Keratinocyte (primary cell): ENCODE results near the gene PARD3. TPM values are rescaled to one million over a fixed set of nuclear protein-coding genes. Genes with fewer than 3 reads are reported as not detected.

Experiments used
- DNase-seq: peaks from one replicate; pipeline ENCODE4 v3.0.0-alpha.2; 2011; ENCODE audit warnings: low read depth, missing footprints, low spot score
- FAIRE-seq: peaks from 2 replicates; lab custom pipeline; 2011; peaks lifted over from hg19 to GRCh38; lab: Jason Lieb, UNC
- H2AFZ ChIP-seq: 2 replicates; pipeline ENCODE4 v1.6.0; 2012; ENCODE audit warnings: low read length, control low read depth, inconsistent platforms; ENCODE audit not compliant: control insufficient read depth
- H3K27ac ChIP-seq: 2 replicates; pipeline ENCODE4 v1.5.1; 2011; ENCODE audit warnings: low read length; ENCODE audit not compliant: control insufficient read depth, insufficient read depth
- H3K27me3 ChIP-seq: 3 replicates; pipeline ENCODE4 v1.6.0; 2011; ENCODE audit warnings: low read length; ENCODE audit not compliant: control insufficient read depth, insufficient read depth; ENCODE audit errors: extremely low read depth
- H3K36me3 ChIP-seq, 2 experiments: 2 replicates in 1 of 2; 3 replicates in 1 of 2; pipeline ENCODE4 v1.5.1; 2011; ENCODE audit warnings: low read length in 2 of 2, mild to moderate bottlenecking in 1 of 2; ENCODE audit not compliant: control insufficient read depth in 2 of 2, insufficient read depth in 2 of 2; ENCODE audit errors: extremely low read depth in 1 of 2
- H3K4me1 ChIP-seq: 3 replicates; pipeline ENCODE4 v1.5.1; 2011; ENCODE audit warnings: low read length; ENCODE audit not compliant: control insufficient read depth, insufficient read depth; ENCODE audit errors: extremely low read depth
- H3K4me2 ChIP-seq: 3 replicates; pipeline ENCODE4 v1.6.0; 2011; ENCODE audit warnings: low read depth, low read length; ENCODE audit not compliant: control insufficient read depth, insufficient read depth; ENCODE audit errors: extremely low read depth
- H3K4me3 ChIP-seq, 3 experiments: fragments of 200-600 bp in 1 of 3; sonication (generic) in 1 of 3; 2 replicates in 2 of 3; 3 replicates in 1 of 3; pipeline ENCODE4 v1.5.1; 2011 to 2016; ENCODE audit warnings: low read length in 3 of 3, mild to moderate bottlenecking in 3 of 3, control low read depth in 2 of 3, inconsistent platforms in 1 of 3, low read depth in 1 of 3, mixed read lengths in 1 of 3, mixed run types in 1 of 3, moderate library complexity in 1 of 3; ENCODE audit not compliant: control insufficient read depth in 2 of 3, insufficient read depth in 2 of 3; ENCODE audit errors: extremely low read depth in 1 of 3
- H3K79me2 ChIP-seq: 2 replicates; pipeline ENCODE4 v1.6.0; 2012; ENCODE audit warnings: low read length; ENCODE audit not compliant: control insufficient read depth, insufficient read depth
- H3K9ac ChIP-seq: 3 replicates; pipeline ENCODE4 v1.6.0; 2011; ENCODE audit warnings: low read length; ENCODE audit not compliant: control insufficient read depth, insufficient read depth; ENCODE audit errors: extremely low read depth
- H3K9me1 ChIP-seq: 3 replicates; pipeline ENCODE4 v1.6.0; 2011; ENCODE audit warnings: low read length; ENCODE audit not compliant: control insufficient read depth, insufficient read depth; ENCODE audit errors: extremely low read depth
- H3K9me3 ChIP-seq: 2 replicates; pipeline ENCODE4 v1.5.1; 2012; ENCODE audit warnings: low read depth, low read length; ENCODE audit not compliant: control insufficient read depth
- H4K20me1 ChIP-seq: 3 replicates; pipeline ENCODE4 v1.6.0; 2011; ENCODE audit warnings: low read length; ENCODE audit not compliant: control insufficient read depth, insufficient read depth; ENCODE audit errors: extremely low read depth
- EZH2 ChIP-seq: IDR thresholded peaks from one replicate; pipeline ENCODE4 v1.6.1; 2012; ENCODE audit warnings: inconsistent platforms, mild to moderate bottlenecking, low read length, moderate library complexity
- dilution Hi-C: fragments of 300-500 bp; cut with MboI; formaldehyde crosslinking; loops from one replicate; pipeline ENCODE4 v1.7.0; 2020; ENCODE audit warnings: low sequenced_read_pairs; ENCODE audit not compliant: extremely low pct_ligation_motif_present
- polyA plus RNA-seq, 5 experiments: library from polyadenylated mRNA; depleted of rRNA in 3 of 5; stranded (reverse) in 3 of 5; stranded (forward) in 1 of 5; unstranded in 1 of 5; fragments of >200 nt; gene quantifications; 1 replicate in 1 of 5; 2 replicates in 3 of 5; 3 replicates in 1 of 5; pipeline versions ENCODE4 v1.2.1 to v1.2.3, GENCODE V29; 2011 to 2012; ENCODE audit warnings: missing spikeins in 2 of 5, low read depth in 1 of 5, low replicate concordance in 1 of 5
- TF ChIP-seq, protein P1 (sequence below), 3 experiments: IDR thresholded peaks in 1 of 3; conservative IDR thresholded peaks in 1 of 3; optimal IDR thresholded peaks in 1 of 3; 2 replicates in 2 of 3; 3 replicates in 1 of 3; pipeline versions ENCODE3 to v1.5.1; 2011; ENCODE audit warnings: low read length in 3 of 3, mild to moderate bottlenecking in 3 of 3, moderate library complexity in 2 of 3, control low read depth in 1 of 3, inconsistent platforms in 1 of 3; ENCODE audit not compliant: insufficient read depth in 2 of 3; ENCODE audit errors: extremely low read depth in 1 of 3

The PARD3 gene
- polyA plus RNA-seq, 1 donor (not counting 4 experiments of a cell fraction or from before 2014, with no cell fraction given): 46.4 TPM

DNA sequence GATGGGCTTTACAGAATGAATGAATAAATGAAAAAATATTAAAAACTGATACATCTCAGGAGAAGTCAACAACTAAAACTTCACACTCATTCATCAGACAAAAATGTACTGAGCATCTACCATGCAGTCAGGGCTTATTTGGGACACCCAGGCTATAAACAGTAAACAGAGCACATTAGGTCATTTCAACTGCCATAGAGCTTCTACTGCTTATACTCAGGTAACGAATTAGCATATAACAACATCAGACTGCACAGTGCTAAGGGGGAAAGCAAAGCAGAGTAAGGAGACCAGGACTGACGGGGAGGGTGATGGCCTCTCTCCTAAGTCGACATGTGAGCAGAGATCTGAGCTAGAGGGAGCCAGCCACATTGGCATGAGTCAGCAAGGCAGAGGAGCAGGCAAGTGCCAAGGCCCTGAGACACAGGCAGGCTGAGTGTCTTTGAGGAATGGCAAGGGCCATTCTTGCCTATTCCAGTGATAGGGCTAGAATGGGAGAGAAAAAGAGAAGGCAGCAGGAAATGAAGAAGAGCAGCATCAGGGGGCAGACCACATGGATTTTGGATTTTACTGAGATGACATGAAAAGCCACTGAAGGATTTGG lies 528.9 kb downstream of the PARD3 start:
- Histone ChIP-seq H3K4me2 (no peak overlapping the region), H4K20me1 (no peaks in the 10 kb centered on the region), H3K9me1 (no peaks in the 10 kb centered on the region), H3K4me1 (peaks cover 24% of the 10 kb centered on the region), H3K9ac (no peak overlapping the region), H3K27ac (no peak overlapping the region), H3K27me3 (no peaks in the 10 kb centered on the region), H3K9me3 (no peaks in the 10 kb centered on the region), H2AFZ (peak overlapping the region; percentile 51), H3K36me3 (no peaks in the 10 kb centered on the region), H3K4me3 (no peak overlapping the region), H3K79me2 (no peaks in the 10 kb centered on the region)
- no peak for DNase-seq
- FAIRE-seq: peak; percentile 90
- no peak for TF ChIP-seq EZH2
- TF ChIP-seq, protein P1, sequence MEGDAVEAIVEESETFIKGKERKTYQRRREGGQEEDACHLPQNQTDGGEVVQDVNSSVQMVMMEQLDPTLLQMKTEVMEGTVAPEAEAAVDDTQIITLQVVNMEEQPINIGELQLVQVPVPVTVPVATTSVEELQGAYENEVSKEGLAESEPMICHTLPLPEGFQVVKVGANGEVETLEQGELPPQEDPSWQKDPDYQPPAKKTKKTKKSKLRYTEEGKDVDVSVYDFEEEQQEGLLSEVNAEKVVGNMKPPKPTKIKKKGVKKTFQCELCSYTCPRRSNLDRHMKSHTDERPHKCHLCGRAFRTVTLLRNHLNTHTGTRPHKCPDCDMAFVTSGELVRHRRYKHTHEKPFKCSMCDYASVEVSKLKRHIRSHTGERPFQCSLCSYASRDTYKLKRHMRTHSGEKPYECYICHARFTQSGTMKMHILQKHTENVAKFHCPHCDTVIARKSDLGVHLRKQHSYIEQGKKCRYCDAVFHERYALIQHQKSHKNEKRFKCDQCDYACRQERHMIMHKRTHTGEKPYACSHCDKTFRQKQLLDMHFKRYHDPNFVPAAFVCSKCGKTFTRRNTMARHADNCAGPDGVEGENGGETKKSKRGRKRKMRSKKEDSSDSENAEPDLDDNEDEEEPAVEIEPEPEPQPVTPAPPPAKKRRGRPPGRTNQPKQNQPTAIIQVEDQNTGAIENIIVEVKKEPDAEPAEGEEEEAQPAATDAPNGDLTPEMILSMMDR (optimal IDR thresholded peaks at IDR 0.05 in 1 of 3, IDR thresholded peaks at IDR 0.05 in 1 of 3, conservative IDR thresholded peaks at IDR 0.05 in 1 of 3; ENCODE audit: extremely low read depth in 1 of 3, insufficient read depth in 2 of 3, low read length in 3 of 3): peak in 1 of 3 experiments; percentile 53
- dilution Hi-C loops: no loop called here

DNA sequence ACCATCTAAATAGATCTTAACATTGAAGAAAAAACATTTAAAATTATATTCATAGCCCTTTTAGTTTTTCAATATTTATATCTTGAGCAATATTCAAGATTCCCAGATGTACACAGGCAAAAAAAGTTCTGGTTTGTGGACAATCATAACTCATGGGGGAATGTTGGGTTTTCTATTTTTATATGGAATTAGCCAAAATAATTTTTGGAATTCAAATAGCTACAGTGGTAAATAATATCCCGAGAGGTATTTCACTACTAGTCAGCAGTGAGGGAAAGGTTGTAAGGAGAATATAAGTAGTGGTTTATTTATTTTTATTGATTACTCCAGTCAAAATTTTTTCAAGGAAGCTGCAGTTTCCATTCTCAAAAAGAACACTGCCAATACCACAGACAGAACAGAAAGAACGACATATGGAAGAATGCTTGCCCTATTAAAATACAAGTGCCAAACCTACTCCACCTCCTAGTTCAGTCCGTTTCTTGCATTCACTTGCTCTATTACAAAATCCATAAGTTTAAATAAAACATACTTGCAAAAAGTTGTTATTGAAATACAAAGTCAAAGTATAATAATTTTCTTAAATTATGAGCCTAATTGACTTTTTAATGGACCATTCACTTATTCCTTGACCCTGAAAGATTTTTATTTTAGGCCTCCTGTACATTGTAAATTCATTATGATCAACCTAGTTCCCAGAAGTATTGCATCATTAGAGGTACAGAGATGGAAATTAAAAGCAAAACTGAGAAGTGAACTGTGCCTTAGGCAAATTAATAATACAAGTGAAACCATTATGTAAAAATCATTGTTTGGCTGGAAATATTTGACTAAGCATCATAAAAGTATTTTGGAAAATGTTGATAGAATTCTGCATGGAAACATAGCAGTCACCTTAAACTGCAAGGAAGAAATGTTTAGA lies 533.2 kb downstream of the PARD3 start:
- FAIRE-seq (peak; percentile 71), DNase-seq (no peak)
- peak overlapping the region; percentile 89 for H3K27ac ChIP-seq
- H2AFZ ChIP-seq: no peak overlapping the region
- H3K27me3 ChIP-seq: no peaks in the 10 kb centered on the region
- no peaks in the 10 kb centered on the region for H3K9me3 ChIP-seq
- H4K20me1 ChIP-seq: no peaks in the 10 kb centered on the region
- dilution Hi-C loops: no loop called here
- H3K9me1 ChIP-seq: no peaks in the 10 kb centered on the region
- H3K79me2 ChIP-seq: no peaks in the 10 kb centered on the region
- H3K4me3 ChIP-seq: no peak overlapping the region
- peak overlapping the region; percentile 38 for H3K9ac ChIP-seq
- peaks cover 39% of the 10 kb centered on the region for H3K4me1 ChIP-seq
- H3K4me2 ChIP-seq: peak overlapping the region; percentile 66
- H3K36me3 ChIP-seq: no peaks in the 10 kb centered on the region
- TF ChIP-seq EZH2: no peak
- TF ChIP-seq, protein P1 (optimal IDR thresholded peaks at IDR 0.05 in 1 of 3, IDR thresholded peaks at IDR 0.05 in 1 of 3, conservative IDR thresholded peaks at IDR 0.05 in 1 of 3; ENCODE audit: extremely low read depth in 1 of 3, insufficient read depth in 2 of 3, low read length in 3 of 3): no peak
